GM10266 (cell line): ENCODE data around the gene CR2.

ENCODE experiments used
- DNase-seq: peaks from one replicate; pipeline ENCODE4 v3.0.0; 2012; ENCODE audit errors: extremely low spot score
- TF ChIP-seq, protein P1 (sequence below): IDR thresholded peaks from 2 replicates; pipeline ENCODE4 v1.5.1; 2012; ENCODE audit warnings: mild to moderate bottlenecking, low read depth; ENCODE audit not compliant: control insufficient read depth, insufficient read depth; ENCODE audit errors: missing control alignments

Gene CR2

DNA sequence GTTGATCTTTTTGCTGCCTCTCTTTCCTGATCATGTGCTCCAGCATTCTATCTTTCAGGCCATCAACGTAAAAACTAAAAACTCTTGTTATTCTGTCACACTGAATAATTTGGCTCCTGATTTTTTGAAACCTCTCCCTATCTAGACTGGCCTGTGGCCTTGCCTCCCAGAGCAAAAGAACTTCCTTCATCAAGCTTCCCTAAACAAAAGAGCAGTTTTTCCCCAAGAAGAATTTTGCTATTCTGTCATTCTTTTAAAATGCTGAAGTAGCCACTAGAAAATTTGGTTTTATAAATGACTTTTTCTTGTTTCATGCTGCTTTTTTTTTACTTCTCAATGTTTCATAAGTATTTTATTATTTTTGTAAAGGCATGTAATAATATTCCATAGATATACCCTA is 37.1 kb upstream of the CR2 start:
- no peak for DNase-seq
- TF ChIP-seq, protein P1, sequence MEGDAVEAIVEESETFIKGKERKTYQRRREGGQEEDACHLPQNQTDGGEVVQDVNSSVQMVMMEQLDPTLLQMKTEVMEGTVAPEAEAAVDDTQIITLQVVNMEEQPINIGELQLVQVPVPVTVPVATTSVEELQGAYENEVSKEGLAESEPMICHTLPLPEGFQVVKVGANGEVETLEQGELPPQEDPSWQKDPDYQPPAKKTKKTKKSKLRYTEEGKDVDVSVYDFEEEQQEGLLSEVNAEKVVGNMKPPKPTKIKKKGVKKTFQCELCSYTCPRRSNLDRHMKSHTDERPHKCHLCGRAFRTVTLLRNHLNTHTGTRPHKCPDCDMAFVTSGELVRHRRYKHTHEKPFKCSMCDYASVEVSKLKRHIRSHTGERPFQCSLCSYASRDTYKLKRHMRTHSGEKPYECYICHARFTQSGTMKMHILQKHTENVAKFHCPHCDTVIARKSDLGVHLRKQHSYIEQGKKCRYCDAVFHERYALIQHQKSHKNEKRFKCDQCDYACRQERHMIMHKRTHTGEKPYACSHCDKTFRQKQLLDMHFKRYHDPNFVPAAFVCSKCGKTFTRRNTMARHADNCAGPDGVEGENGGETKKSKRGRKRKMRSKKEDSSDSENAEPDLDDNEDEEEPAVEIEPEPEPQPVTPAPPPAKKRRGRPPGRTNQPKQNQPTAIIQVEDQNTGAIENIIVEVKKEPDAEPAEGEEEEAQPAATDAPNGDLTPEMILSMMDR = no peak

DNA sequence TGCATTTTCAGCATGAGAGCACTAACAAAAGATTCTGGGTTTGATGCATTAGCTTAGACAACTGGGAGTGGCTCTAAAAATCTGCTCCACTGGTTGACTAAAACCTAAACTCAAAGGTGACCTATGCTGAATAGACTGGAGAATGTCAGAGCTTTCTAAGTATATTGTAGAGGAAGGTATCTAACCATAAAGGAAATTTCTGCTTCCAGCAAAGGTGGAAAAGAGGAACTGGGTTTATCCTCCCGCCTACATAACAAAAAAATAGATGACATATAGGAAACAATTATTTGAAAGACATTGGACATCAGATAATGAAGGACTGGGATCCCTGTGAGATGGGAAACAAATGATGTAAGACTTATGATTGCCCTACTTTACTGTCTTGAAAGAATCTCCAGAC is 35.8 kb upstream of the CR2 start:
- no peak for DNase-seq
- TF ChIP-seq, protein P1 = no peak

DNA sequence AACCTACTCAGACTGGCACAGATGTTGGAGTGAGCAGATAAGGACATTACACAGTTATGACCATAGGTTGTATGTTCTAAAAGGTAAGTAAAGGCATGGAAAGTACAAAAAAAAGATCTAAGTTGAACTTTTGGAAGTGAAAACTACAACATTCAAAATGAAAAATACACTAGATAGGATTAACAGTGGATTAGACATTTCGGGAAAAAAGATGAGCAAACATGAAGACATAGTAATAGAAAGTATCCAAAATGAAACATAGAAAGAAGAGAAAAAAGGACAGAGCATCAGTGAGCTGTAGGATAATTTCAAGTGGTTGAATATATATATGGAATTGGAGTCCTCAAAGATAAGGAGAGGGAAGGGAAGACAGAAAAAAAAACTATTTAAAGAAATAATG is 34.0 kb upstream of the CR2 start:
- DNase-seq = no peak
- TF ChIP-seq, protein P1 = no peak

DNA sequence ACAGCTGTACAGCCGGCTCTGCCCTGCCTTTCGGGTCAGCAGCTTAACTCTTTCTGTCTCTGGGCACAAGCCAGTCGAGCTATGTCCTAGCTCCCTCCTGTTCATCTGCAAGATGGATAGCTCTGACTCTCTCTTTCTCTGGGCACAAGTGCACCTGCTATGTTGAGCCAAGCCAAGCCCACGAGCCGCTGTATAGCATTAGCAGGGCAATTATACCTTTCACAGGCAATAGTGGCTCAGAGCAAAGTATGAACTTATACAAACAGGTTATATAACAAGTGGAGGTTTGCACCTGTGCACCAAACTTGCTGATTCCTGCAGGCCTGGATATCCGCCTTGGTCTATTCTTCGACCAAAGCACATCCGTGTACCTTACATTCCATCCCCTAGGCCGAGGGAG is 33.0 kb upstream of the CR2 start:
- DNase-seq = no peak

DNA sequence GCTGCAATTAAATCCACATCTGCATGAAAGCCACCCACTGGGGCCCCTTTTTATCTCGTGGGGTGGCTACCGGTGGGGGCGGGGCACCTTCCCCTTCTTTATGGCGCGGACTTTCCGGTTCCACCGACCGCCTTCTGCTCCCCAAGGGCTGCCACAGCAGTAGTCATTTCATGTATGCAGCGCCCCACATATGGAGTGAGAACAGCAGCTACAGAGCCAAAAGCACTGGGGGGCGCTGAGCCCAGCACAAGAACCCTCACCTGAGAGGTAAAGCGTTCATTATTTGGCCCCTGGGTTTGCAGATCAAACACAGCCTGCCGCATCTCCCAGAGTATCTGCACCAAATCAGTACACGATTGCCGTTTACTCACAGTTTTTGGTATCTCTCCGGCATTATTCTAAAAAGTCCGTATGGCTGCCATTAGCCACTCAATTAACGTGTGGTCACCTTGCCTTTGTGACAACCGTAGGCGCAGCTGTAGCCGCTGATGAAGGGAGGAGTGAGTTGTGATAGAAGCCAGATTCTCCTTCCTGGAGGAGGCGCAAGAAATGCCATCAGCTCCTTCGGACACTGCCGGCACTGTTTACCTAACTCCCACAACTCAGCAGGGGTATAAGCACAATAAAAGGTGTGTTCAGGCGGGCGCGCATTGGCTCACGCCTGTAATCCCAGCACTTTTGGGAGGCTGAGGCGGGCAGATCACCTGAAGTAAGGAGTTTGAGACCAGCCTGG is 30.4 kb upstream of the CR2 start:
- TF ChIP-seq, protein P1 = peak; percentile 37
- DNase-seq = no peak

More for the DNA sequence above, 33.0 kb upstream of the CR2 start:
- TF ChIP-seq, protein P1 = no peak

DNA sequence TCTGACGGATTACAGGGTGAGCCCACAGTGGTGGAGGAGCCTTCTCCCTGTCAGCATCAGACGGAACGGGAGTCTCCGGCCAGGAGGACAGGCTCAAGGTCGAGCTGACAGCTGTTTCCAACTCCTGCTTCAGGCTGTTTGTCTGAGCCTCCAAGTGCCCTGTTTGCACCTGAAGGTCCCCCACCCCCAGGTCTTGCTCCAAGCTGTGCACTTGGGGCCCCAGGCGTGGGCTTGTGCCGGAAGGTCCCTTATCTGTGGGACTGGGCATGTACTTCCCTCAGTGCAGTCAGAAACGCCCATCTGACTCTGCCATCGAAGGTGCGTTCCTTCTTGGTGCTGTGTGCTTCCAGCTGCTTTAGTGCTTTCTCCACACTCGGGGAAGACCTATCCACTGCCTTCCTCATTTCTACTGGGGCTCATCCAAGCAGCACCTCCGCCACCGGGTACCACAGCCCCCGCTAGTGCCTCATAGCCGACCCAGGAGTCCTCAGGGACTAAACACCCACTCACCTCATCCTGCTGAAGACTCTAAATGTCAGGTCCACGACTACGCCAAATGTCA is 29.5 kb upstream of the CR2 start:
- TF ChIP-seq, protein P1 = no peak

More for the DNA sequence above, 29.5 kb upstream of the CR2 start:
- peak; percentile 16 for DNase-seq
